ENCODE results near the gene DMBT1. TPM values are rescaled to one million over a fixed set of nuclear protein-coding genes. Genes with fewer than 3 reads are reported as not detected.

Gene DMBT1
- total RNA-seq, 1 donor from 2014 or later = not detected

GRCh38 chr10:122566632-122567031 lies 6.1 kb downstream of the DMBT1 start:
- TF ChIP-seq CTCF (conservative IDR thresholded peaks at IDR 0.05) = no peak
- Mint-ChIP-seq H3K4me1 (peaks cover under 1% of the 10 kb centered on the region), H3K27ac (ENCODE audit: unreplicated experiment) (no peak overlapping the region), H3K9me3 (no peaks in the 10 kb centered on the region), H3K27me3 (ENCODE audit: low read depth) (peaks cover 55% of the 10 kb centered on the region), H3K36me3 (ENCODE audit: low read depth) (no peaks in the 10 kb centered on the region), H3K4me3 (no peak overlapping the region)
- DNase-seq (ENCODE audit: low read depth, low spot score) = no peak

- Mint-ChIP-seq H3K27ac (ENCODE audit: unreplicated experiment) (no peak overlapping the region), H3K4me1 (peaks cover 3% of the 10 kb centered on the region), H3K9me3 (peaks cover 3% of the 10 kb centered on the region), H3K36me3 (ENCODE audit: low read depth) (no peaks in the 10 kb centered on the region), H3K27me3 (ENCODE audit: low read depth) (peaks cover 49% of the 10 kb centered on the region), H3K4me3 (no peak overlapping the region)
- peak; percentile 59 for TF ChIP-seq CTCF (conservative IDR thresholded peaks at IDR 0.05)
- DNase-seq (ENCODE audit: low read depth, low spot score) = peak; percentile 6
These were observed 6.6 kb downstream of the DMBT1 start for GRCh38 chr10:122567056-122567660.

- Mint-ChIP-seq H3K4me1 (peaks cover 3% of the 10 kb centered on the region), H3K27me3 (ENCODE audit: low read depth) (peaks cover 38% of the 10 kb centered on the region), H3K4me3 (no peak overlapping the region), H3K36me3 (ENCODE audit: low read depth) (no peaks in the 10 kb centered on the region), H3K9me3 (peaks cover 3% of the 10 kb centered on the region), H3K27ac (ENCODE audit: unreplicated experiment) (no peak overlapping the region)
- no peak for TF ChIP-seq CTCF (conservative IDR thresholded peaks at IDR 0.05)
- DNase-seq (ENCODE audit: low read depth, low spot score) = no peak
These were observed 8.0 kb downstream of the DMBT1 start for GRCh38 chr10:122568551-122568950.

- Mint-ChIP-seq H3K4me3 (no peak overlapping the region), H3K27me3 (ENCODE audit: low read depth) (peaks cover 21% of the 10 kb centered on the region)
- no peak for TF ChIP-seq CTCF (conservative IDR thresholded peaks at IDR 0.05)
These were observed 10.4 kb downstream of the DMBT1 start for GRCh38 chr10:122570920-122571319.

GRCh38 chr10:122571892-122572291 lies 11.3 kb downstream of the DMBT1 start:
- no peak for DNase-seq (ENCODE audit: low read depth, low spot score)
- Mint-ChIP-seq H3K4me3 (no peak overlapping the region), H3K9me3 (peaks cover 12% of the 10 kb centered on the region), H3K27me3 (ENCODE audit: low read depth) (peaks cover 21% of the 10 kb centered on the region), H3K4me1 (peaks cover 3% of the 10 kb centered on the region), H3K36me3 (ENCODE audit: low read depth) (peaks cover 3% of the 10 kb centered on the region), H3K27ac (ENCODE audit: unreplicated experiment) (no peak overlapping the region)
- no peak for TF ChIP-seq CTCF (conservative IDR thresholded peaks at IDR 0.05)

More at GRCh38 chr10:122570920-122571319, 10.4 kb downstream of the DMBT1 start:
- Mint-ChIP-seq H3K4me1 (peaks cover 3% of the 10 kb centered on the region), H3K27ac (ENCODE audit: unreplicated experiment) (no peak overlapping the region), H3K36me3 (ENCODE audit: low read depth) (peaks cover 3% of the 10 kb centered on the region), H3K9me3 (peaks cover 12% of the 10 kb centered on the region)
- no peak for DNase-seq (ENCODE audit: low read depth, low spot score)
